Tibial artery (tissue), 4 donors: ENCODE data around the gene MYO7B.

Source experiments
- DNase-seq, 2 donors: peaks; one replicate each; pipeline ENCODE4 v3.0.0-alpha.2; 2019
- H3K27ac ChIP-seq, 2 donors: fragments of 200-600 bp; sonication (generic) in 1 of 2; 1 replicate in 1 of 2; 2 replicates in 1 of 2; pipeline ENCODE4 v1.5.1; 2018 to 2019; ENCODE audit warnings: mild to moderate bottlenecking in 1 of 2
- H3K27me3 ChIP-seq, 2 donors: fragments of 200-600 bp; sonication (generic) in 1 of 2; one replicate each; pipeline versions ENCODE4 v1.5.1 to v1.6.0; 2016 to 2019
- H3K36me3 ChIP-seq, 3 donors: fragments of 200-600 bp; sonication (generic) in 2 of 3; one replicate each; pipeline ENCODE4 v1.5.1; 2016 to 2019; ENCODE audit warnings: mild to moderate bottlenecking in 2 of 3
- H3K4me1 ChIP-seq, 4 donors: fragments of 200-600 bp; sonication (generic) in 2 of 4; 1 replicate in 3 of 4; 2 replicates in 1 of 4; pipeline ENCODE4 v1.5.1; 2016 to 2019
- H3K4me3 ChIP-seq, 2 donors: fragments of 200-600 bp; sonication (generic) in 1 of 2; 1 replicate in 1 of 2; 2 replicates in 1 of 2; pipeline ENCODE4 v1.5.1; 2018 to 2019; ENCODE audit warnings: mild to moderate bottlenecking in 2 of 2
- H3K9me3 ChIP-seq, 3 donors: fragments of 200-600 bp; sonication (generic) in 1 of 3; one replicate each; pipeline ENCODE4 v1.5.1; 2016 to 2019
- intact Hi-C: fragments of 100-400 bp; cut with DNase I; formaldehyde crosslinking; loops from one replicate; pipeline ENCODE4 v1.15.0; 2023; ENCODE audit warnings: low total_unique reads
- TF ChIP-seq, protein P1 (sequence below), 2 experiments: fragments of 200-600 bp in 1 of 2; fragments of 450-650 bp in 1 of 2; IDR thresholded peaks; one replicate each; pipeline ENCODE4 v1.5.1; 2017 to 2019; ENCODE audit warnings: antibody characterized with exemption in 2 of 2, mild to moderate bottlenecking in 1 of 2, moderate library complexity in 1 of 2

MYO7B gene

DNA sequence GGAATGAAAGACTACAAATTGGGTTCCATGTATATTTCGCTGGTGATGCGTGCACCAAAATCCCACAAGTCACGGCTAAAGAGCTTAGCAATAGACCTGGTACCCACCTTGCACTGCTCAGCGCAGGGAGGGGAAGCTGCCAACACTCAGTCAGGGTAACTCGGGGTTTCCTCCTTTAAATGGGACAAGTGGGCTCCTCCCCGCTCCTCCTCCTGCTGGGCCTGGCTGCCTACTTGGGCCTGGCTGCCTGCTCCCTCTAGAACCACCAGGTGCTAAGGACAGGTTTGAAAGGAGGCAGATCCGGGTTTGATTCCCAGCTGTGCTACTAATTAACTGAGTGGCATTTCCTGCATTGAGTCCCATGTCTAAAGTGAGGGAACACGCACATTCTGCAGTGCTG lies 23.4 kb downstream of the MYO7B start:
- peaks cover 0 to 6% (median 0%) of the 10 kb centered on the region in 3 donors for H3K9me3 ChIP-seq
- H3K4me3 ChIP-seq, result no peak overlapping the region
- peak in 1 of 2 donors; percentile 42 for DNase-seq
- TF ChIP-seq, protein P1, sequence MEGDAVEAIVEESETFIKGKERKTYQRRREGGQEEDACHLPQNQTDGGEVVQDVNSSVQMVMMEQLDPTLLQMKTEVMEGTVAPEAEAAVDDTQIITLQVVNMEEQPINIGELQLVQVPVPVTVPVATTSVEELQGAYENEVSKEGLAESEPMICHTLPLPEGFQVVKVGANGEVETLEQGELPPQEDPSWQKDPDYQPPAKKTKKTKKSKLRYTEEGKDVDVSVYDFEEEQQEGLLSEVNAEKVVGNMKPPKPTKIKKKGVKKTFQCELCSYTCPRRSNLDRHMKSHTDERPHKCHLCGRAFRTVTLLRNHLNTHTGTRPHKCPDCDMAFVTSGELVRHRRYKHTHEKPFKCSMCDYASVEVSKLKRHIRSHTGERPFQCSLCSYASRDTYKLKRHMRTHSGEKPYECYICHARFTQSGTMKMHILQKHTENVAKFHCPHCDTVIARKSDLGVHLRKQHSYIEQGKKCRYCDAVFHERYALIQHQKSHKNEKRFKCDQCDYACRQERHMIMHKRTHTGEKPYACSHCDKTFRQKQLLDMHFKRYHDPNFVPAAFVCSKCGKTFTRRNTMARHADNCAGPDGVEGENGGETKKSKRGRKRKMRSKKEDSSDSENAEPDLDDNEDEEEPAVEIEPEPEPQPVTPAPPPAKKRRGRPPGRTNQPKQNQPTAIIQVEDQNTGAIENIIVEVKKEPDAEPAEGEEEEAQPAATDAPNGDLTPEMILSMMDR (IDR thresholded peaks at IDR 0.05), result no peak
- intact Hi-C loops, result no loop called here
- no peak overlapping the region for H3K27ac ChIP-seq
- peaks cover 0 to 15% (median 0%) of the 10 kb centered on the region in 4 donors for H3K4me1 ChIP-seq
- H3K36me3 ChIP-seq, result no peaks in the 10 kb centered on the region
- no peaks in the 10 kb centered on the region for H3K27me3 ChIP-seq

DNA sequence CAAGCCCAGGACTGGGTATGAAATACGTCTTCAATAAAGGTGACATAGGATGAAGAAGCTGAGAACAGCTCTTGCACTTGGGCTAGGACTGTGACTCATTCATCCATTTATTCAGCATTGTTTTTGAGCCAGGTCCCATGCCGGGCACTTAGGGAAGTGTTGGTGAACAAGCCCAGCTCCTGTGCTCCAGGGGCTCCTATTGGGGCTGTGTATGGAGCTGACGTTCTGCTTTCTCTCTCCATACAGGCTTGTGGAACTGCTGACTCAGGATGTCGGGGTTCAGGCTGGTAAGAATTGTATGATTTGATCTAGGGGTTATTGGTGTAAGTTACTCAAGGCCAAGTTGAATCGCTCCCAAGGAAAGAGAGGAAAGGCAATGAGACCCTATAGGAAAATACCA lies 24.0 kb downstream of the MYO7B start:
- Histone ChIP-seq H3K9me3 (peaks cover 0 to 6% (median 0%) of the 10 kb centered on the region in 3 donors), H3K27me3 (no peaks in the 10 kb centered on the region), H3K4me3 (no peak overlapping the region), H3K36me3 (no peaks in the 10 kb centered on the region), H3K4me1 (peaks cover 0 to 15% (median 0%) of the 10 kb centered on the region in 4 donors), H3K27ac (no peak overlapping the region)
- TF ChIP-seq, protein P1 (IDR thresholded peaks at IDR 0.05), result no peak
- peak in 1 of 2 donors; percentile 46 for DNase-seq
- intact Hi-C loops, result no loop called here

DNA sequence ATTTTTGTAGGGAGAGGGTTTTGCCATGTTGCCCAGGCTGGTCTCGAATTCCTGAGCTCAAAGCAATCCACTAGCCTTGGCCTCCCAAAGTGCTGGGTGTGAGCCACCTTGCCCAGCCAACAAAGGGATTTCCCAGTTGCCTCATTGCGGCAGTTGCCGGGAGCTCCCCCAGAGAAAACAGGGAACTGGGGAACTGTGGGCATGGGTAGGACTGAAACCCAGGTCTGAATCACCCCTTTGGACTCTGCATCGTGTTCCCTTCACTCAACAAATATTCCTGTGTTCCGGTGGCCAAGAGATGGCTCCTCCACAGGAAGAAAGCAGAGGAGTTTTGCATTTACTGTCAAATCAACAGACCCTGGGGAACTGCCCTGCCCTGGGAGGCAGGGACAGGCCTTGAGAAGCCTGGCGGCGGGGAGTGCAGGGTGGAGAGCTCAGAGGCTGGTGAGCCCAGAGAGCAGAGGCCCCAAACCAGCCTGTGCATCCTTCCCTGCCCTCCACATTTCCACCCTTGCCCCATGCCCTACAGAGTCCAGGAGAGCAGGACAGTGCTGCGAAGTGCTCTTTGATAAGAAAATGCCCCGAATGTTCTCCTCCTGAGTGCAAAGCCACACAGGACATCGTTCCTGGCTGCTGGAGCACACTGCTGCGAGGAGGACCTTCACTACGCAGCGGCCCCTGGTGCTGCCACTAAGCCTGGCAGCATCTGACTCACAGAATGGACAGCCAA lies 24.9 kb downstream of the MYO7B start:
- H3K36me3 ChIP-seq, result no peaks in the 10 kb centered on the region
- H3K4me3 ChIP-seq, result no peak overlapping the region
- DNase-seq, result no peak
- TF ChIP-seq, protein P1 (IDR thresholded peaks at IDR 0.05), result peak; percentile 20 to 34
- H3K4me1 ChIP-seq, result peaks cover 0 to 15% (median 0%) of the 10 kb centered on the region in 4 donors
- intact Hi-C loops, result no loop called here
- peaks cover 0 to 6% (median 0%) of the 10 kb centered on the region in 3 donors for H3K9me3 ChIP-seq
- no peaks in the 10 kb centered on the region for H3K27me3 ChIP-seq
- peak overlapping the region; percentile 36 to 39 for H3K27ac ChIP-seq

DNA sequence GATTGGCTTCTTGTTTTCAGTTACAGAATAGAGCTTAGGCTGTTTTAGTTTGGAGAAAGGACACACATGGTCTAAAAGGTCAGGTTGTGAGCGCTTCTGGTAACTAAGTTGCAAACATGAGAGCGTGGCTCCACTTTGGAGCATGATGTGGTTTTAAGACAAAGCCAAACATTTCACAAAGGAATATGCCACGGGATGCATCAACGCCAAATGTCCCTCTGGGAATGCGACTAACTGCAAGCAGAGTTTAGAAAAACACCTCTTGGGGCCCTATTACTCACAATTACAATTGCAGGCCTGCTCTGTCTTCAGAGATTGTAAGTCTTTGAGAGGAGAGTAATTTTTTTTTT lies 25.4 kb downstream of the MYO7B start:
- Histone ChIP-seq H3K36me3 (no peaks in the 10 kb centered on the region), H3K4me1 (peaks cover 0 to 15% (median 0%) of the 10 kb centered on the region in 4 donors), H3K27me3 (no peaks in the 10 kb centered on the region), H3K9me3 (peaks cover 0 to 6% (median 0%) of the 10 kb centered on the region in 3 donors), H3K4me3 (no peak overlapping the region), H3K27ac (no peak overlapping the region)
- DNase-seq, result no peak
- TF ChIP-seq, protein P1 (IDR thresholded peaks at IDR 0.05), result no peak
- intact Hi-C loops, result no loop called here

DNA sequence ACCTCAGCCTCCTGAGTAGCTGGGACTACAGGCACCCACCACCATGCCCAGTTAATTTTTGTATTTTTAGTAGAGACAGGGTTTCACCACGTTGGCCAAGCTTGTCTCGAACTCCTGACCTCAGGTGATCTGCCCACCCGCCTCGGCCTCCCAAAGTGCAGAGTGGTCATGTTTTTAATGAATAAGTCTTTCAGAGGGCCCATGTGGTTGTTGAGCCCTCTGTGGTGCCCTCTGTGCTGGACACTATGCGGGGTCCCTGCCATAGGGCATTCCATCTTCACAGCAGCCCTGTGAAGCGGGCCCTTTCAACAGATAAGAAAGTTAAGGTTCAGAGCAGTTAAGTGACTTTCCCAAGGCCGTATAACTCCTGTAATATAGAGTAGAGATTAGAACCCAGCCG lies 25.9 kb downstream of the MYO7B start:
- no peak for DNase-seq
- Histone ChIP-seq H3K4me1 (peaks cover 0 to 15% (median 0%) of the 10 kb centered on the region in 4 donors), H3K4me3 (no peak overlapping the region), H3K9me3 (peaks cover 0 to 4% (median 0%) of the 10 kb centered on the region in 3 donors), H3K27me3 (no peaks in the 10 kb centered on the region), H3K36me3 (no peaks in the 10 kb centered on the region), H3K27ac (no peak overlapping the region)
- TF ChIP-seq, protein P1 (IDR thresholded peaks at IDR 0.05), result no peak
- intact Hi-C loops, result no loop called here
